K562 (cell line): Measurements from ENCODE around the gene PRF1. TPM values are rescaled to one million over a fixed set of nuclear protein-coding genes. Genes with fewer than 3 reads are reported as not detected.

Source experiments
- ATAC-seq: fragments of 200-7000 bp; cut with Tn5 transposase; 3 replicates; pipeline ENCODE4 v1.9.1; 2020; ENCODE audit warnings: moderate library complexity
- BruUV-seq: library from RNA; stranded (reverse); fragments of 400-500 nt; replicated peaks from 2 replicates; lab custom pipeline; 2021; lab: Mats Ljungman, UMichigan
- CTCF ChIA-PET: fragments of 300-600 bp; formaldehyde crosslinking; extraction: SDS; loops from one replicate; lab custom pipeline; 2021; ENCODE audit warnings: low intra/inter-chr PET ratio; lab: Yijun Ruan, JAX
- POLR2A ChIA-PET: fragments of 300-600, 350-650 bp; sonication (Branson Sonifier 250); formaldehyde crosslinking; extraction: SDS; loops from one replicate; lab custom pipeline; 2021; ENCODE audit warnings: antibody characterized with exemption, inconsistent platforms; lab: Yijun Ruan, JAX
- DNase-seq, 4 experiments: peaks; one replicate each; pipeline versions ENCODE4 v3.0.0 to v3.0.0-alpha.2; 2011 to 2018; ENCODE audit warnings: low spot score in 3 of 4, mixed read lengths in 3 of 4; ENCODE audit errors: extremely low read depth in 1 of 4
- FAIRE-seq: peaks from 2 replicates; lab custom pipeline; 2011; peaks lifted over from hg19 to GRCh38; lab: Jason Lieb, UNC
- H2AFZ ChIP-seq: 2 replicates; pipeline ENCODE4 v1.6.0; 2011; ENCODE audit warnings: low read depth, low read length, control low read depth, inconsistent platforms
- H3K27ac ChIP-seq: fragments of 200-600 bp; 3 replicates; pipeline ENCODE4 v1.8.0; 2011; ENCODE audit warnings: low read depth, mild to moderate bottlenecking, control low read depth, inconsistent platforms, low read length, moderate library complexity, mixed read lengths; ENCODE audit errors: extremely low read depth
- H3K27me3 ChIP-seq, 2 experiments: fragments of 300-600 bp in 1 of 2; 2 replicates in 1 of 2; 3 replicates in 1 of 2; pipeline versions ENCODE4 v1.6.0 to v1.8.0; 2011; ENCODE audit warnings: inconsistent platforms in 2 of 2, low read length in 2 of 2, mild to moderate bottlenecking in 1 of 2, mixed read lengths in 1 of 2, moderate library complexity in 1 of 2; ENCODE audit not compliant: control insufficient read depth in 2 of 2, insufficient read depth in 2 of 2
- H3K36me3 ChIP-seq: fragments of 300-600 bp; 3 replicates; pipeline ENCODE4 v1.8.0; 2011; ENCODE audit warnings: mild to moderate bottlenecking, low read length, inconsistent platforms; ENCODE audit not compliant: control insufficient read depth, insufficient read depth
- H3K4me1 ChIP-seq, 2 experiments: fragments of 200-600 bp in 1 of 2; replicated peaks in 1 of 2; 2 replicates in 1 of 2; 3 replicates in 1 of 2; pipeline versions ENCODE4 v1.5.1 to v1.8.0; 2011; ENCODE audit warnings: inconsistent platforms in 2 of 2, low read length in 2 of 2, mild to moderate bottlenecking in 1 of 2, mixed read lengths in 1 of 2, moderate library complexity in 1 of 2; ENCODE audit not compliant: control insufficient read depth in 2 of 2, insufficient read depth in 2 of 2
- H3K4me2 ChIP-seq: 2 replicates; pipeline ENCODE4 v1.6.1; 2011; ENCODE audit warnings: low read length, control low read depth, inconsistent platforms, mixed read lengths; ENCODE audit not compliant: insufficient read depth
- H3K4me3 ChIP-seq: fragments of 200-600 bp; sonication (generic), shearing (Covaris generic); 2 replicates; pipeline ENCODE4 v1.5.1; 2016; ENCODE audit warnings: control low read depth, inconsistent platforms
- H3K79me2 ChIP-seq: fragments of 200-600 bp; 3 replicates; pipeline ENCODE4 v1.8.0; 2011; ENCODE audit warnings: low read length, inconsistent platforms; ENCODE audit not compliant: control insufficient read depth, insufficient read depth
- H3K9ac ChIP-seq, 2 experiments: 2 replicates each; pipeline versions ENCODE4 v1.6.0 to v1.6.1; 2011; ENCODE audit warnings: low read depth in 2 of 2, low read length in 2 of 2, control low read depth in 1 of 2, inconsistent platforms in 1 of 2, mild to moderate bottlenecking in 1 of 2, mixed read lengths in 1 of 2; ENCODE audit not compliant: insufficient read depth in 1 of 2
- H3K9me1 ChIP-seq: one replicate; pipeline ENCODE4 v1.6.0; 2011; ENCODE audit warnings: inconsistent platforms, mild to moderate bottlenecking, low read length, moderate library complexity; ENCODE audit not compliant: control insufficient read depth, insufficient read depth
- H3K9me3 ChIP-seq: replicated peaks from 2 replicates; pipeline ENCODE4 v1.5.1; 2011; ENCODE audit warnings: low read depth, low read length, inconsistent platforms; ENCODE audit not compliant: control insufficient read depth, insufficient read depth
- H4K20me1 ChIP-seq: replicated peaks from 2 replicates; pipeline ENCODE4 v1.6.1; 2011; ENCODE audit warnings: low read length, inconsistent platforms, mixed read lengths; ENCODE audit not compliant: control insufficient read depth, insufficient read depth
- ARID1B ChIP-seq: fragments of 450-650 bp; IDR thresholded peaks from 2 replicates; pipeline ENCODE4 v1.6.1; 2016; ENCODE audit warnings: antibody characterized with exemption, mild to moderate bottlenecking, inconsistent platforms
- HDAC1 ChIP-seq, 2 experiments: fragments of 450-650 bp; IDR thresholded peaks; 2 replicates each; pipeline ENCODE4 v1.6.1; 2016 to 2017; ENCODE audit warnings: inconsistent platforms in 1 of 2, mild to moderate bottlenecking in 1 of 2, moderate library complexity in 1 of 2
- MAZ ChIP-seq, 2 experiments: fragments of 450-650 bp in 1 of 2; sonication (generic) in 1 of 2; formaldehyde crosslinking; IDR thresholded peaks in 1 of 2; conservative IDR thresholded peaks in 1 of 2; 2 replicates each; pipeline versions ENCODE4 v1.4.0 to v1.5.0; 2020; ENCODE audit warnings: mild to moderate bottlenecking in 1 of 2, missing genetic modification reagents in 1 of 2
- NR2C2 ChIP-seq, 2 experiments: fragments of 200-800 bp in 1 of 2; sonication (Bioruptor generic) in 1 of 2; sonication (generic) in 1 of 2; formaldehyde crosslinking in 1 of 2; IDR thresholded peaks; 2 replicates each; pipeline versions ENCODE4 v1.6.1 to v1.8.0; 2016 to 2022; ENCODE audit warnings: mild to moderate bottlenecking in 1 of 2, missing compliant biosample characterization in 1 of 2, missing genetic modification characterization in 1 of 2, missing genetic modification reagents in 1 of 2
- SMARCA4 ChIP-seq: fragments of 450-650 bp; IDR thresholded peaks from 2 replicates; pipeline ENCODE4 v1.6.1; 2016
- SNRNP70 ChIP-seq: fragments of 200-400 bp; formaldehyde crosslinking; optimal IDR thresholded peaks from 2 replicates; pipeline ENCODE3; 2017; ENCODE audit warnings: low read depth, low read length
- TOE1 ChIP-seq, 2 experiments: fragments of 450-650 bp in 1 of 2; sonication (generic) in 1 of 2; formaldehyde crosslinking in 1 of 2; IDR thresholded peaks; 2 replicates each; pipeline versions ENCODE4 v1.7.1 to v1.8.0; 2016 to 2022; ENCODE audit warnings: borderline replicate concordance in 2 of 2, mild to moderate bottlenecking in 2 of 2, antibody characterized with exemption in 1 of 2, inconsistent platforms in 1 of 2, low read depth in 1 of 2, missing genetic modification reagents in 1 of 2, moderate library complexity in 1 of 2
- ZBTB33 ChIP-seq: sonication (generic); formaldehyde crosslinking; IDR thresholded peaks from 2 replicates; pipeline ENCODE4 v1.8.1; 2023; ENCODE audit warnings: mild to moderate bottlenecking, missing genetic modification reagents
- ZNF324 ChIP-seq: fragments of 250-450 bp; sonication (Bioruptor Pico); IDR thresholded peaks from 2 replicates; pipeline ENCODE4 v1.4.0; 2020; ENCODE audit warnings: mild to moderate bottlenecking
- ZNF717 ChIP-seq: fragments of 250-450 bp; sonication (Bioruptor Pico); IDR thresholded peaks from 2 replicates; pipeline ENCODE4 v1.5.0; 2021
- ZNF766 ChIP-seq: fragments of 200-800 bp; sonication (Bioruptor generic); conservative IDR thresholded peaks from 2 replicates; pipeline ENCODE4 v1.6.1; 2016; ENCODE audit warnings: missing genetic modification characterization, missing compliant biosample characterization
- ZNF77 ChIP-seq: fragments of 250-450 bp; sonication (Bioruptor Pico); IDR thresholded peaks from 2 replicates; pipeline ENCODE4 v1.5.0; 2020
- WGBS: fragments of 100-300 bp; shearing (Covaris generic); methylation state at CpG from one replicate; pipeline ENCODE4 v1.1.6; 2016; ENCODE audit warnings: low coverage, mixed read lengths; ENCODE audit not compliant: insufficient coverage; ENCODE audit errors: missing lambda C conversion rate; 5-methylcytosine and 5-hydroxymethylcytosine counted together
- in situ Hi-C: fragments of 300-500 bp; cut with MboI; formaldehyde crosslinking; loops from 4 replicates; pipeline ENCODE4 v1.15.0; 2018; ENCODE audit warnings: inconsistent platforms, mixed read lengths
- intact Hi-C: fragments of 100-400 bp; cut with micrococcal nuclease; formaldehyde crosslinking; loops from 2 replicates; pipeline ENCODE4 v1.14.2; 2022
- polyA plus RNA-seq, 8 experiments: library from polyadenylated mRNA; depleted of rRNA in 4 of 8; stranded (reverse) in 5 of 8; unstranded in 3 of 8; fragments of >200 nt; fragmentation: Nextera tagmentation in 2 of 8; fragmentation: Illumina TruSeq in 1 of 8; extraction: Ambion mirVana in 2 of 8; extraction: Trizol in 1 of 8; gene quantifications; 2 replicates each; pipeline versions ENCODE4 v1.2.1 to v1.2.3, GENCODE V29; 2011 to 2014; ENCODE audit warnings: inconsistent platforms in 1 of 8, missing spikeins in 1 of 8
- total RNA-seq, 7 experiments: library from RNA; depleted of rRNA in 6 of 7; stranded (reverse); fragments of >200 nt in 6 of 7; fragmentation: Illumina TruSeq in 2 of 7; extraction: Trizol in 2 of 7; gene quantifications; 2 replicates each; pipeline versions ENCODE4 v1.2.1 to v1.2.3, GENCODE V29; 2011 to 2021; ENCODE audit warnings: low replicate concordance in 1 of 7

PRF1 gene
- total and polyA plus RNA-seq, 9 of the 15 experiments (the other 6 are each of a cell fraction or from before 2014, with no cell fraction given): 3.8 to 8.6 (median 6.3) TPM

DNA sequence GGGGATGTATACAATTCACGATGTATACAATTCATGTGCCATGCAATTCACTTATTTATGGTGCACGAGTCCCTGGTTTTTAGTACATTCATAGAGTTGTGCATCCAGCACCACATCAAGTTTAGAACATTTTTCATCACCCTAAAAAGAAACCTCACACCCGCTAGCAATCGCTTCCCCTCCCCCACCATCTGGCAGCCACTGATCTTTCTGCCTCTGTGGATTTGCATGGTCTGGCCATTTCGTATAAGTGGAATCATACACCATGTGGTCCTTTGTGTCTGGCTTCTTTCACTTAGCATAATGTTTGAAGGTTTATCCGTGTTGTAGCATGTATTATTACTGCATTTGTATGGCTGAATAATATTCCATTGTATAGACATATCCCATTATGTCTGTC, 52.1 kb downstream of the PRF1 start:
- Histone ChIP-seq H3K9ac (no peak overlapping the region), H3K79me2 (no peaks in the 10 kb centered on the region), H3K9me3 (no peaks in the 10 kb centered on the region), H3K4me1 (peaks cover 8 to 13% of the 10 kb centered on the region in 2 experiments), H4K20me1 (0 out of 2 replicates have a peak, but pooled peaks cover 5% of the 10 kb centered on the region), H3K9me1 (no peaks in the 10 kb centered on the region), H3K4me2 (no peak overlapping the region), H3K4me3 (no peak overlapping the region), H3K27me3 (no peaks in the 10 kb centered on the region), H3K27ac (no peak overlapping the region), H2AFZ (peak overlapping the region; percentile 51), H3K36me3 (no peaks in the 10 kb centered on the region)
- FAIRE-seq: peak; percentile 70
- in situ Hi-C loops: loop anchor here (5.0 kb wide), 1 partner anchor 212 kb away; no protein-coding TSS in a partner anchor
- WGBS: 35% methylated on average over 6 of the region's 6 CpGs
- POLR2A ChIA-PET: interaction anchor here (0.7 kb wide), 2 partner anchors 39 to 120 kb away, joined by 3 to 4 read pairs; no protein-coding TSS in a partner anchor
- intact Hi-C loops: loop anchor here (1.0 to 2.0 kb wide), 5 partner anchors 69 to 330 kb away; partner anchors contain the start of genes ADAMTS14 and SGPL1
- CTCF ChIA-PET: interaction anchor here (1.0 to 3.1 kb wide), 4 partner anchors 208 to 329 kb away, joined by 3 to 43 read pairs (median 20); no protein-coding TSS in a partner anchor
- no TSS peak for BruUV-seq
- no peak for DNase-seq
- ATAC-seq: no peak
- no peak for TF ChIP-seq TOE1 (IDR thresholded peaks at IDR 0.05; ENCODE audit: borderline replicate concordance)
- TF ChIP-seq TOE1 (CRISPR knock-in tag; IDR thresholded peaks at IDR 0.05; ENCODE audit: borderline replicate concordance, low read depth): no peak
- TF ChIP-seq HDAC1 (IDR thresholded peaks at IDR 0.05): no peak
- no peak for TF ChIP-seq SNRNP70
- TF ChIP-seq ZNF717 (CRISPR knock-in tag): no peak
- TF ChIP-seq ARID1B: 0 out of 2 replicates have a peak, but pooled peaks have one; percentile 16
- TF ChIP-seq SMARCA4: peak; percentile 14; the same call in 1 of the 2 replicates
- 0 out of 2 replicates have a peak, but pooled peaks have one; percentile 9 for TF ChIP-seq ZNF766
- peak; percentile 91 for TF ChIP-seq ZBTB33
- no peak for TF ChIP-seq MAZ (CRISPR knock-in tag; conservative IDR thresholded peaks at IDR 0.05 in 1 of 2, IDR thresholded peaks at IDR 0.05 in 1 of 2)
- no peak for TF ChIP-seq NR2C2 (CRISPR knock-in tag; IDR thresholded peaks at IDR 0.05)
- no peak for TF ChIP-seq NR2C2 (tag; IDR thresholded peaks at IDR 0.05)
- TF ChIP-seq ZNF324: no peak
- no peak for TF ChIP-seq ZNF77 (CRISPR knock-in tag)
